ENCODE measurements around the gene COBLL1.

COBLL1 gene

DNA sequence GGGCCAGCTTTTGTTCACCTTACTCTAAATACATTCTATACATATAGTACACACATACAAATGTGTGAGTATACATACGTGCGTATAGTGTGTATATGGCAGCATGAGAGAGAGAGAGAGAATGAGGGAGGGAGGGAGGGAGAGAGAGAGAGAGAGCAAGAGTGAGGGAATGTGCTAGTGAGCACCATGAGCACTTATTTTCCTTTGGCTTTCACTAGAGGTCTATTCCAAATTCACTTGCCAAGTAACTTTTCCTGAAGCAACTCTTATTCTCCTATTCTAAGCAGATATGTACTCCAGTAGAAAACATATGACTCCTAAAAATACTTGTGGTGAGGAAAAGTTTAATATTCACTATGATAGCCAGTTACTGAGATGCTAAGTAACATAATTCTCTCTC is 85.7 kb downstream of the COBLL1 start:
- DNase-seq (ENCODE audit: low spot score): no peak

GRCh38 chr2:164754157-164755093 is 87.2 kb downstream of the COBLL1 start:
- no peak for DNase-seq (ENCODE audit: low spot score)

- no peak for DNase-seq (ENCODE audit: low spot score)
Measured at GRCh38 chr2:164752956-164753355, 88.7 kb downstream of the COBLL1 start.

DNA sequence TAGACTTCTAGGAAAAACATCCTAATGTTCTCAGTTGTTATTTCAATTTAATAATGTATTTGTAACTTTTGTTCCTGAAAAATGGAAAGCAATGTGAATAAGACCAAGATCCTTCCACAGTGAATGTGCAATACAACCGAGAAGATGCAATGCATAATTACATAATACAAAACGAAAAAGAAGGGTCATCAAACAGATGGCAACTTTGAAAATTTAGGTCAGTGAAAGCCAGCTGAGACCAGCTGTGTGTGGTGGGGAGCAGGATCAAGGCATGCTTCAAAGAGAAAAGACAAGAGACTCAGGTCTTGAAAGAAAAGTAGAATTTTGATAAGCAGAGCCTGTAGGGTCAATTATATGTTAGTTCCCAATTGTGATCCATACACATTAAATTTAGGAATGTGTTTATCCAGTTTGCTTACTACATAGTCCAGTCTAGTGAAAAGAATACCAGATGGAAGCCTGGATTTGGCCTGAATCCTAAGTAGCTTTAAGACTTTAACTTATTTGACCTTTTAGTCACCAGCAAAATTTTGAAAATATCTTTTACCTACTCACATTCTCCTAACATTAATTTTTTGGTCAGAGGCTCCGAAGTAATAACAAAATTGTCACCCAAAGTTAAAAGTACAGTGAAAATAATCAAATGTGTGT is 93.7 kb downstream of the COBLL1 start:
- no peak for DNase-seq (ENCODE audit: low spot score)

- no peak for DNase-seq (ENCODE audit: low spot score)
Measured at GRCh38 chr2:164747140-164747539, 94.5 kb downstream of the COBLL1 start.

- no peak for DNase-seq (ENCODE audit: low spot score)
Measured at GRCh38 chr2:164746713-164747112, 94.9 kb downstream of the COBLL1 start.

- no peak for DNase-seq (ENCODE audit: low spot score)
Measured at GRCh38 chr2:164745012-164745797, 96.4 kb downstream of the COBLL1 start.

GRCh38 chr2:164742738-164743317 is 98.8 kb downstream of the COBLL1 start:
- DNase-seq (ENCODE audit: low spot score): no peak

GRCh38 chr2:164739966-164740365 is 101.7 kb downstream of the COBLL1 start:
- no peak for DNase-seq (ENCODE audit: low spot score)

DNA sequence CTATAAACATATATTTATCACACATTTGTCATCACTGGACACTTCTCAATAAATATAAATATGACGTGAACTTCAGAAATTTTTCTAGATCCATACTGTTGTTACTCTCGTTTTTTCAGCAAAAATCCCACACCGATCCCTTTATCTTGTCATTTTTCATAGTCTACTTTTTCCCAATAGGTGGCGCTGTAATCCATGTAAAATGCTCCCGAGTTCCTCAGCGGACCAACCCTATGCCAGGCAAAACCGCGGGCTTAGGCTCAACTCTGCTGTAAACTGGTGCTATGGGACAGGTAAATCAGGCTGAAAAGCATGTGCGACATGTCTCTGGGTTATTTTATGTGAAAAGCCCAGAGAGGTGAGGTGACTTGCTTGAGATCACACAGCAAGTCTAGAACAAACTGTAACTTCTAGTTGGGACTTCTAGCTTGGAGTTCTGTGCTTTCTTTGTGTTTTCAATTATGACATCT is 104.0 kb downstream of the COBLL1 start:
- DNase-seq (ENCODE audit: low spot score): peak; percentile 76

GRCh38 chr2:164735309-164735919 is 106.2 kb downstream of the COBLL1 start:
- no peak for DNase-seq (ENCODE audit: low spot score)

DNA sequence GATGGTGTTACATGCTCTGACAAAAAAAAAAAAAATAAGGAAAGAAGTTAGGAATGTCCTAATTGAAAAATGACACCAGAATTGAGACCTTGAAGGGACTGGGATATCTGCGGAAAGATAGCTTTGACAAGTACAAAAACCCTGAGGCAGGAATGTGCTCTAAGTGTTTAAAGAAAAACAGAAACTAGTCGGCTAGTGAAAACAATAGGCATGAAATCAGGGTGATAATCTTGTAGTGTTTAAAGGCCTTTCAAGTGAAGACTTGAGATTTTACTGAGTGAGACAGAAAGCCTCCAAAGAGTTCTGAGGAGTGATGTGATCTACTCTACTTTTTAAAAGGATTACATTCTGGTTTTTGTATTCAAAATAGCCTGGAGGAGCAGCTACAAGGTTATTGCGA is 107.4 kb downstream of the COBLL1 start:
- no peak for DNase-seq (ENCODE audit: low spot score)

DNA sequence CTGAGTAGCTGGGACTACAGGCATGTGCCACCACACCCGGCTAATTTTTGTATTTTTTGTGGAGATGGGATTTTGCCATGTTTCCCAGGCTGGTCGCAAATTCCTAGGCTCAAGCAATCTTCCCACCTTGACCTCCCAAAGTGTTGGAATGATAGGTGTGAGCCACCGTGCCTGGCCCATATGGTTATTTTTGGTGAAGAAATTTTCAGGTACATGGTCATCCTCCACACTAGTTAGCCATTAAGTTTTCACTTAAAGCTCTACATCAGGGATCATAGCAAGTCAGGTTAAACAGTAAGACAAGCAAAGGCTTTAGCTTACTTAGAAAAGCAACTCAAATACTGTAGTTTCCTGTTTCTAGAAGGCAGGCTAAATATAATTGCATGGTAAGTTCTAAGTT is 116.1 kb downstream of the COBLL1 start:
- no peak for DNase-seq (ENCODE audit: low spot score)

DNA sequence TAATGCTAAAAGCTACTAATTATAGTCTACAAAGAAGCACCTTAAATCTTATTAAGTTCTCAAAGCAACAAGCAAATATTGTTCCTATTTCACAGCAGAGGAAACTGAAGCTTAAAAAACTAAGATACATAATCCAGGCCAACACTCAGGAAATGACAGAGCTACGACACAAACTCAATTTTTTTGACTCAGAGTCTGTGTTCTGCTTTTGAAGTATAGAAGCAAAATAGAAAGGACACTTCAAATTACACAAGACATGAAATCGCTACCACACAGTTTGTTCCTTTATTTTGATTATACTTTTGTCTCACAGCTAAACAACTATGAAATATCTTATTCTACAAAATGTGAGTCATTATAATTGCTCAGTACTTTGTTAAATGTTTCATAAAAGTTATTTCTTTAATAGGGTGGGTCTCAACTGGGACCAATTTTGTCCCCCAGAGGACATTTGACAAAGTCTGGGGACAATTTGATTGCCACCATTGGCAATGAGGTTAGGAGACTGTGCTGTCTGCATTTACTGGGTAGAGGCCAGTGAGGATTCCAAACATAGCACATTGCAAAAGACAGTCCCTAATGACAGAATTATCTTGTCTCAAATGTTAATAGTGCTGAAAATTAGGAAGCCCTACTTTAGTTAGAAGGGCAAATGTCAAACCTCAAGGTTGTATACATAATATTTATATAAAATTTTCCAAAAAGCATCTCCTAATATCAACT is 118.8 kb downstream of the COBLL1 start:
- no peak for DNase-seq (ENCODE audit: low spot score)

DNA sequence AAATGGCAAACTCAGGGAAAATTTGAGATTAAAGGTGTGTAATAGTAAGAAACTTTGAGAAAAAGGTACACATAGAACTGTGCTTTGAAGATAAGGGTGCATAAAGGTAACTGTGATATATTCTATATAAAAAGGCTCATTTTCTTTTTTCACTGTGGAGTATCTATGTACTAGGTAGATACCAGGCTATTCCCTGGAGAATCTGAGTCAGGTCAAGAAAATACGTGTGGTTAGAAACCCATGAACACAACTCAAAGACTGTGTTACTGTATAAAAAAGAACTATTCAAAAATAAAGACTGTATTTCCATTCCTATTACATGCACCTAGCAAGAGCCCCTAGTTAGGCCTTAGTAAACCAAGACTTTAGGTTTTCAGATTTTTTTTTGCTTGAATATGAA is 120.2 kb downstream of the COBLL1 start:
- DNase-seq (ENCODE audit: low spot score): no peak

DNA sequence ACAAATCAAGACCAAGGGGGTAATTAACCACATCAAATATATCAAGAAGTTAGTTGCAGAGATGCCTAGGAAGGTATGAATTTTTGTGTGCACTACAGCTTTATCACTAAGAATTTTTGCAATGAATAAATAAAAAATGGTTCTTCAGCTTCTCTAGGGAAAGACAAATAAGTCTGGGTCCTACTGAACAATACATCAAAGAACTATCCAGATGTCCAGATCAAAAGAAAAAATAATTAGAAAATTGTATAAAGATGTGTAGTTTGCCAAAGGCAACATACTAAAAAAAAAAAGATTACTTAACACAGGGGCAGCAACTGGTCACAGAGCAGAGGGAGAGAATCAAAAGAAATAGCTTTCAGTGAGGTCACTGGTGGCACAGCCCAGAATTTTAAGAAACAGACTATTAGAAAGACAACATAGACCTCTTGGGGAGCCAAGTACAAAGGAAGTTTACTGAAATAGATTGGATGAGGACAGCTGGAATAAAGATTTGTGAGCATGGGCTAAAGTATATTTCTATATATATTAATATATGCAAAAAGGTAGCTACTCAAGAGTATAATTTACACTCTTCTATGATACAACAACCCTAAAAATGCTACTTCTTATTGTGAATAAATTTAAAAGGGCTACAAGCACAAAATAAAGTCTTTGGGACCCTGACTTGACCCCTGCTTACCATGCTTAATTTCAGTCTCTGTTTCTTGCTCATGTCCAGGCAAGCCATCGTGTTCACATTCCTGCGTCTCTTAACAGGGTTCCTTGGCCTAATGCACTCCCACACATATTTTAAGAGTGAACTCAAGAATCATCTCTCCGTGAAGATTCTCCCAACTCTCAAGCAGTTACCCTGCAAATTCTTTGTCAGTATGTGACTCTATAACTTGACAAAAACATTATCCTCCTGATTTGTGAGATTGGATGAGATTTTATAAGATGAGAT is 121.4 kb downstream of the COBLL1 start:
- no peak for DNase-seq (ENCODE audit: low spot score)

DNA sequence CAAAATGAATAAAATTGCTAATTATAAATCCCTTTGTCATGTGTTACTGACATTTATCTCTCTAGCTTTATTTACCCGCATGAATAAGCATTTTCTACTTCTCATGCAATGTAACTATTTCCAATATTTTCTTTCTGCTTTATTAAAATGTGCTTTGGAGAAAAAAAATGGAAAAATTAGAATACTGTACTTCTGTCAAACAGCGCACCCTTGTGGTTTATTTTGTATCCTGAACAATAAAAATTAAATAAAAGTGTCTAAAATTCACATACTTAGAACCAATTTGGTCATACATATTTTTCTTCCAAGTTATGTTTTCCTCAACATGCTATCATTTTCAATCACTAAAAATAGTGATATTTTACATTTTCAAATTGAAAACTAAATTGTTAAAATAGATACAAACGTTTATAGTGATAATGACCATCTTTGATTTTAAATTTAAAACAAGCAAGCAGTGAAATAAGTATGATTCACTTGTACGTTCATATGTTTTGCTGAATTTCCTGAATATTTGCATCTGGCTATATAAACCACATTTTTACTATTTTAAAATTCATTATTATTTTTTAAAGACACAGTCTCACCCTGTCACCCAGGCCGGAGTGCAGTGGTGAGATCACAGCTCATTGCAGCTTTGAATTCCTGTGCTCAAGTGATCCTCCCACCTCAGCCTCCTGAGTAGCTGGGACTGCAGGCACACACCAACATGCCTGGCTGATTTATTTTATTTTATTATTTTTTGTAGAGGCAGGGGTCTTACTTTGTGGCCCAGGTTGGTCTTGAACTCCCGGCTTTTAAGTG is 124.4 kb downstream of the COBLL1 start:
- DNase-seq (ENCODE audit: low spot score): peak; percentile 26

GRCh38 chr2:164714471-164714870 is 127.2 kb downstream of the COBLL1 start:
- DNase-seq (ENCODE audit: low spot score): no peak

- no peak for DNase-seq (ENCODE audit: low spot score)
Measured at GRCh38 chr2:164711766-164712138, 129.9 kb downstream of the COBLL1 start.
